Tibial nerve (tissue), 4 donors: Measurements from ENCODE around the gene SLC24A3. TPM values are rescaled to one million over a fixed set of nuclear protein-coding genes. Genes with fewer than 3 reads are reported as not detected.

ENCODE experiments used
- DNase-seq, 2 donors: peaks; one replicate each; pipeline ENCODE4 v3.0.0-alpha.2; 2019; ENCODE audit warnings: low spot score in 2 of 2
- H3K27ac ChIP-seq, 4 donors: fragments of 200-600 bp; sonication (generic) in 3 of 4; one replicate each; pipeline ENCODE4 v1.5.1; 2017 to 2019; ENCODE audit warnings: mild to moderate bottlenecking in 1 of 4
- H3K27me3 ChIP-seq, 2 donors: fragments of 200-600 bp; sonication (generic) in 1 of 2; one replicate each; pipeline versions ENCODE4 v1.5.1 to v1.6.0; 2017 to 2019
- H3K36me3 ChIP-seq, 3 donors: fragments of 200-600 bp; sonication (generic); one replicate each; pipeline ENCODE4 v1.5.1; 2018 to 2019
- H3K4me1 ChIP-seq, 4 donors: fragments of 200-600 bp; sonication (generic) in 3 of 4; one replicate each; pipeline ENCODE4 v1.5.1; 2017 to 2019
- H3K4me3 ChIP-seq, 4 donors: fragments of 200-600 bp; sonication (generic) in 3 of 4; one replicate each; pipeline ENCODE4 v1.5.1; 2017 to 2019; ENCODE audit warnings: mild to moderate bottlenecking in 1 of 4, moderate library complexity in 1 of 4
- H3K9me3 ChIP-seq, 4 donors: fragments of 200-600 bp; sonication (generic) in 3 of 4; one replicate each; pipeline ENCODE4 v1.5.1; 2017 to 2019
- EP300 ChIP-seq, 2 donors: sonication (generic); formaldehyde crosslinking; IDR thresholded peaks; one replicate each; pipeline ENCODE4 v1.6.1; 2017; ENCODE audit warnings: antibody characterized with exemption in 2 of 2, mild to moderate bottlenecking in 1 of 2
- POLR2A ChIP-seq, 2 donors: fragments of 450-650 bp; IDR thresholded peaks; one replicate each; pipeline ENCODE4 v1.6.1; 2017; ENCODE audit warnings: antibody characterized with exemption in 2 of 2, mild to moderate bottlenecking in 2 of 2, moderate library complexity in 2 of 2
- WGBS, 2 donors: methylation state at CpG; one replicate each; pipeline ENCODE4 v1.1.5; 2018; 5-methylcytosine and 5-hydroxymethylcytosine counted together
- total RNA-seq, 4 donors: library from RNA; depleted of rRNA; stranded (reverse); fragments of >200 nt; gene quantifications; one replicate each; pipeline ENCODE4 v1.1.0, GENCODE V29; 2016
- TF ChIP-seq, protein P1 (sequence below), 5 experiments: fragments of 200-600 bp in 3 of 5; fragments of 450-650 bp in 2 of 5; sonication (generic) in 3 of 5; IDR thresholded peaks; one replicate each; pipeline ENCODE4 v1.5.1; 2016 to 2019; ENCODE audit warnings: antibody characterized with exemption in 5 of 5, mild to moderate bottlenecking in 3 of 5, moderate library complexity in 2 of 5

SLC24A3 gene
- total RNA-seq, 4 donors from 2014 or later: 1.3 to 4.0 (median 2.7) TPM

DNA sequence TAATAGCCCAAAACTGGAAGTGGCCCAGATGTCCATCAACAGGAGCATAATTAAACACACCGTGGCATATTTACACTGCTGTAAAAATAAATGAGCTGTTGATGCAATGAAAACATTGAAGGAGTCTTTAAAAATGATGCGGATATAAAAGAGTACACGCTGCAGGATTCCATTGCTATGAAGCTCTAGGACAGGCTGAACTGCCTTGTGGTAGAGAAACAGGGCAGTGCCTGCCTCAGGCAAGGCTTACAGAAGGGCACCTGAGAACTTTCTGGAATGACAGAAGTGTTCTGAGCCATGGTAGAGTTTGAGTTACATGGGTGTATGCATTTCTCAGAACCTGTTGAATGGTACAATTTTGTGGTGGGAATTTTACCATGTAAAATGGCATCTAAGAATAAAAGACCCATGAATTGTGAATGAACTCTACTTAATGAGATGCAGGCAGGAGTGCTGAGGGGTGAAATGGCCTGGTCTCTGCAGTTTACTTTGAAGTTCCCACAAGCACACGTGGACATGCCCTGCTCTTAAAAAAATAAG, 500.3 kb downstream of the SLC24A3 start:
- Histone ChIP-seq H3K27me3 (no peaks in the 10 kb centered on the region), H3K4me1 (peaks cover 0 to 16% (median 0%) of the 10 kb centered on the region in 4 donors), H3K9me3 (peaks cover 0 to 10% (median 0%) of the 10 kb centered on the region in 4 donors), H3K4me3 (no peak overlapping the region), H3K27ac (no peak overlapping the region), H3K36me3 (no peaks in the 10 kb centered on the region)
- no peak for DNase-seq
- TF ChIP-seq, protein P1, sequence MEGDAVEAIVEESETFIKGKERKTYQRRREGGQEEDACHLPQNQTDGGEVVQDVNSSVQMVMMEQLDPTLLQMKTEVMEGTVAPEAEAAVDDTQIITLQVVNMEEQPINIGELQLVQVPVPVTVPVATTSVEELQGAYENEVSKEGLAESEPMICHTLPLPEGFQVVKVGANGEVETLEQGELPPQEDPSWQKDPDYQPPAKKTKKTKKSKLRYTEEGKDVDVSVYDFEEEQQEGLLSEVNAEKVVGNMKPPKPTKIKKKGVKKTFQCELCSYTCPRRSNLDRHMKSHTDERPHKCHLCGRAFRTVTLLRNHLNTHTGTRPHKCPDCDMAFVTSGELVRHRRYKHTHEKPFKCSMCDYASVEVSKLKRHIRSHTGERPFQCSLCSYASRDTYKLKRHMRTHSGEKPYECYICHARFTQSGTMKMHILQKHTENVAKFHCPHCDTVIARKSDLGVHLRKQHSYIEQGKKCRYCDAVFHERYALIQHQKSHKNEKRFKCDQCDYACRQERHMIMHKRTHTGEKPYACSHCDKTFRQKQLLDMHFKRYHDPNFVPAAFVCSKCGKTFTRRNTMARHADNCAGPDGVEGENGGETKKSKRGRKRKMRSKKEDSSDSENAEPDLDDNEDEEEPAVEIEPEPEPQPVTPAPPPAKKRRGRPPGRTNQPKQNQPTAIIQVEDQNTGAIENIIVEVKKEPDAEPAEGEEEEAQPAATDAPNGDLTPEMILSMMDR (IDR thresholded peaks at IDR 0.05): no peak
- TF ChIP-seq EP300 (IDR thresholded peaks at IDR 0.05): no peak
- TF ChIP-seq POLR2A (IDR thresholded peaks at IDR 0.05): no peak
- 49 to 76% methylated on average over 4 of the region's 4 CpGs for WGBS, 2 donors

- Histone ChIP-seq H3K4me3 (no peak overlapping the region), H3K4me1 (peaks cover 0 to 16% (median 0%) of the 10 kb centered on the region in 4 donors), H3K27ac (no peak overlapping the region), H3K9me3 (peaks cover 0 to 10% (median 0%) of the 10 kb centered on the region in 4 donors), H3K36me3 (no peaks in the 10 kb centered on the region), H3K27me3 (no peaks in the 10 kb centered on the region)
- TF ChIP-seq POLR2A (IDR thresholded peaks at IDR 0.05) (no peak), EP300 (IDR thresholded peaks at IDR 0.05) (no peak)
- TF ChIP-seq, protein P1 (IDR thresholded peaks at IDR 0.05): no peak
- WGBS, 2 donors: 74% methylated on average over 2 of the region's 2 CpGs
- no peak for DNase-seq
These were observed 501.6 kb downstream of the SLC24A3 start for GRCh38 chr20:19713822-19714578.

DNA sequence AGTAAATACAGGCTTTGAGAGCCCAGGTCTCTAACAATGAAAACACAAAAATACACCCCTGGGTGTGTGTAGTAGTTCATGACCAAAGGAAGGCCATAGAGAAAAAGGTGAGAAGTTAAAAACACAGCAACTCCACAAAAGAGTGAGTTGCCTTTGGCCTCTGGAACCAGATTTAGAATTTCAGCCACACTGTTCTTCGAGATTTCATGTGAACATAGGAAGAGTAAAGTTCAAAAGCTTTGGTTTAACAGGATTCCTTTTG, 502.1 kb downstream of the SLC24A3 start:
- H3K27ac ChIP-seq: no peak overlapping the region
- H3K9me3 ChIP-seq: peaks cover 0 to 10% (median 0%) of the 10 kb centered on the region in 4 donors
- no peak overlapping the region for H3K4me3 ChIP-seq
- H3K36me3 ChIP-seq: no peaks in the 10 kb centered on the region
- peaks cover 0 to 16% (median 0%) of the 10 kb centered on the region in 4 donors for H3K4me1 ChIP-seq
- TF ChIP-seq POLR2A (IDR thresholded peaks at IDR 0.05): no peak
- TF ChIP-seq, protein P1 (IDR thresholded peaks at IDR 0.05): no peak
- TF ChIP-seq EP300 (IDR thresholded peaks at IDR 0.05): no peak
- DNase-seq: no peak
- no peaks in the 10 kb centered on the region for H3K27me3 ChIP-seq
- WGBS, 2 donors: 43 to 61% methylated on average over 1 of the region's 1 CpG

DNA sequence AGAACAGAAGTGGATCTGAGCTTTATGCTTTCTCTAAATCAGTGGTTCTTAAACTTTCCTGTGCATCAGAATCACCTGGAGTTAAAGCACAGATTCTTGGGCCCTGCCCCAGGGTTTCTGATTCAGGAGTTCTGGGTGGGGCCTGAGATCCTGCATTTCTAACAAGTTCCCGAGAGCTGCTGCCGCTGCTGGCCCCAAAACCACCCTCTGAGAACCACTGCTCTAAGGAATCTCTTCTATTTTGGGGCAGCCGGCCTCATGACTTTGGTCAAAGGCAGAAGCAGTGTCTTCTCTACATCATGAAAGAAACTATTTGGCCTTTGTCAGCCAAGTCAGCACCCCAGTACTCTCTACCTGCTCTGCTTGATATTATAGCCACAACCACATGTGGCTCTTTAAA, 503.5 kb downstream of the SLC24A3 start:
- Histone ChIP-seq H3K36me3 (no peaks in the 10 kb centered on the region), H3K4me1 (peaks cover 0 to 4% (median 0%) of the 10 kb centered on the region in 4 donors), H3K4me3 (no peak overlapping the region), H3K27ac (no peak overlapping the region), H3K27me3 (no peaks in the 10 kb centered on the region), H3K9me3 (peaks cover 0 to 10% (median 0%) of the 10 kb centered on the region in 4 donors)
- 94 to 95% methylated on average over 3 of the region's 3 CpGs for WGBS, 2 donors
- no peak for DNase-seq
- TF ChIP-seq EP300 (IDR thresholded peaks at IDR 0.05) (no peak), POLR2A (IDR thresholded peaks at IDR 0.05) (no peak)
- TF ChIP-seq, protein P1 (IDR thresholded peaks at IDR 0.05): no peak

GRCh38 chr20:19718880-19719279, 506.4 kb downstream of the SLC24A3 start:
- Histone ChIP-seq H3K27ac (no peak overlapping the region), H3K9me3 (peaks cover 0 to 10% (median 0%) of the 10 kb centered on the region in 4 donors), H3K4me1 (no peaks in the 10 kb centered on the region), H3K27me3 (no peaks in the 10 kb centered on the region), H3K4me3 (no peak overlapping the region), H3K36me3 (no peaks in the 10 kb centered on the region)
- WGBS, 2 donors: 89% methylated on average over 3 of the region's 3 CpGs
- DNase-seq: no peak
- TF ChIP-seq EP300 (IDR thresholded peaks at IDR 0.05): no peak
